GM19240 (cell line): ENCODE results near the gene TEX44.
"Not testable (repeated sequence)": the region's sequence is repeated elsewhere in the genome, so short reads cannot be mapped to it uniquely, and the experiment has no call there.

Experiments
- DNase-seq: peaks from one replicate; pipeline ENCODE4 v3.0.0; 2011; ENCODE audit warnings: low spot score; ENCODE audit not compliant: insufficient read length

Gene TEX44

GRCh38 chr2:231571661-231572191, 20.9 kb upstream of the TEX44 start:
- no peak for DNase-seq

- DNase-seq = no peak
These were observed 19.6 kb upstream of the TEX44 start for GRCh38 chr2:231573096-231573495.

GRCh38 chr2:231573698-231574421, 18.8 kb upstream of the TEX44 start:
- DNase-seq = no peak

- DNase-seq = no peak
These were observed 16.9 kb upstream of the TEX44 start for GRCh38 chr2:231575612-231576256.

- DNase-seq = no peak
These were observed 16.2 kb upstream of the TEX44 start for GRCh38 chr2:231576465-231576864.

GRCh38 chr2:231578655-231579054, 14.0 kb upstream of the TEX44 start:
- DNase-seq = not testable (repeated sequence)

- no peak for DNase-seq
These were observed 13.1 kb upstream of the TEX44 start for GRCh38 chr2:231579560-231579959.

- no peak for DNase-seq
These were observed 11.3 kb upstream of the TEX44 start for GRCh38 chr2:231581328-231581727.

GRCh38 chr2:231583982-231584381, 8.7 kb upstream of the TEX44 start:
- no peak for DNase-seq

GRCh38 chr2:231587744-231588143, 4.9 kb upstream of the TEX44 start:
- not testable (repeated sequence) for DNase-seq

- DNase-seq = no peak
These were observed 3.0 kb upstream of the TEX44 start for GRCh38 chr2:231589656-231590055.

GRCh38 chr2:231590614-231591013, 2.0 kb upstream of the TEX44 start:
- no peak for DNase-seq

- DNase-seq = no peak
These were observed 1.0 kb downstream of the TEX44 start for GRCh38 chr2:231593666-231594065.

GRCh38 chr2:231597014-231597611, 4.4 kb downstream of the TEX44 start:
- no peak for DNase-seq

- DNase-seq = no peak
These were observed 5.0 kb downstream of the TEX44 start for GRCh38 chr2:231597627-231598026.

GRCh38 chr2:231600619-231601355, 8.1 kb downstream of the TEX44 start:
- no peak for DNase-seq

- peak; percentile 80 for DNase-seq
These were observed 8.9 kb downstream of the TEX44 start for GRCh38 chr2:231601356-231602229.

- DNase-seq = no peak
These were observed 10.3 kb downstream of the TEX44 start for GRCh38 chr2:231602859-231603467.

- no peak for DNase-seq
These were observed 11.5 kb downstream of the TEX44 start for GRCh38 chr2:231604101-231604684.
